GM19397 (cell line): ENCODE results near the gene SLC44A2.

Source experiments
- ATAC-seq: cut with Tn5 transposase; IDR thresholded peaks from one replicate; pipeline ENCODE4 v1.9.1; 2021; ENCODE audit warnings: mild to moderate bottlenecking, moderate library complexity; ENCODE audit not compliant: unreplicated experiment

SLC44A2 gene

DNA sequence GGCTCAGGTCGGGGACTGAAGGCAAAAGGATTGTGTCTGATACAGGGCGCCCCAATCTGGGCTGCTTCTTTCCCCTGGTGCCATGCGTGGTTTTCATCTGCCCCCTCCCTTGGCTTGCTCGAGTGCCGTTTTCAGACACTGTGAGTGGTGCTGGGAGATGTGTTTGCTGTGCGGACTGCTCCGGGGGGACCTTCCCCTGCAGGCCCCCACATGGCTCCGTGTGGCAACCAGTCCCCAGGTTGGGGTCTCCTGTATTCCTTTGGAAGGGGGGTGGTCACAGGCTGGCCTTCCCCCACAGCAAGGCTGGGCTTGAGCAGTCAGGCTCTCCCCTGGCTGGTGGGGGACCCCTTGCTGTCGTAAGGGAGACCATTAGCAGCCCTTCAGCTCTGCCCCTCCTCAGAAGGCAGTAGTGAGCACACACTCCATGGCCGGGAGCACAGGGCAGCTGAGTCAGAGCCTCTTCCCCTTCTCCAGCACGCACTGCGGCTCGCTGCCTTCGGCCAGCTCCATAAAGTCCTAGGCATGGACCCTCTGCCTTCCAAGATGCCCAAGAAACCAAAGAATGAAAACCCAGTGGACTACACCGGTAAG is 55.3 kb downstream of the SLC44A2 start:
- ATAC-seq: no peak

DNA sequence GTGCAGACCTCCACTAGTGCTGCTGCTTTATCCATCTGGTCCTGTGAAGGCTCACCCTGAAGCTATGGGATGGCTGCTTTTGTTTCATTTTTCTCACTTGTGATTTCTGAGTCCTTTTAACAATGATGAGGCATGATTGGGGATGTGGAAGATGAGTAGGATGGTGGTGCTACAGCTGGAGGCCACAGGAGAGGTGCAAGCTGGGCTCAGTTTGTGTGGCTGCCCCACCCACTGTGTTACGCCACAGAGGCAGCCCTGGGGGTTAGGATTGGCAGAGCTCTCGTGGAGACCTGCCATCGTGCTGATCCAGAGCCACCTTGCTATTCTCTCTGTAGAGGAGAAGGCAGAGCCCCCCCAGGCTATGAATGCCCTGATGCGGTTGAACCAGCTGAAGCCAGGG is 56.3 kb downstream of the SLC44A2 start:
- no peak for ATAC-seq

DNA sequence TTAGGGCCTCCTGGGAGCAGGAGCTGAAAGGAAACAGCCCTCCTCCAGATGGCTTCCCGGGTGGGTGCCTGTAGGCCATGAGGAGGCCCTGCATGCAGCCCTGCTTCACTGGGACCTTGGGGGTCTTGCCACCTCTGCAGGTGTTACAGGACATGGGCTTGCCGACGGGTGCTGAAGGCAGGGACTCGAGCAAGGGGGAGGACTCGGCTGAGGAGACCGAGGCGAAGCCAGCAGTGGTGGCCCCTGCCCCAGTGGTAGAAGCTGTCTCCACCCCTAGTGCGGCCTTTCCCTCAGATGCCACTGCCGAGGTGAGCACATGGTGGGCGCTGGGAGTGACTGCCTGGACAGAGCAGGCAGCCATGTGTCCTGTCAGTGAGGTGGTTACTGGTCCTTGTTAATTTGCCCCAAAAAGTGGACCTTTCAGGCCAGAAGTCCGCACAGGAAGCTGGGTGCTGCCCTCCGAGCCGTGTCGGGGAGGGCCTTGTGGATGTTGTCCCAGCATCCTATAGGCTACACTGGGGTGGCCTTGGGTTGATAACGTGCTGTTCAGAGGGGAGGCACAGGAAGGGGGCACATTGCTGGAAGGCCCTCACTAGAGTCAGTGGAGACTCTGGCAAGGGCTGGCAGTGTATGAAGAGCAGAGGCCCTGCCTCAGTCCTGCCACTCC is 57.2 kb downstream of the SLC44A2 start:
- ATAC-seq: no peak

DNA sequence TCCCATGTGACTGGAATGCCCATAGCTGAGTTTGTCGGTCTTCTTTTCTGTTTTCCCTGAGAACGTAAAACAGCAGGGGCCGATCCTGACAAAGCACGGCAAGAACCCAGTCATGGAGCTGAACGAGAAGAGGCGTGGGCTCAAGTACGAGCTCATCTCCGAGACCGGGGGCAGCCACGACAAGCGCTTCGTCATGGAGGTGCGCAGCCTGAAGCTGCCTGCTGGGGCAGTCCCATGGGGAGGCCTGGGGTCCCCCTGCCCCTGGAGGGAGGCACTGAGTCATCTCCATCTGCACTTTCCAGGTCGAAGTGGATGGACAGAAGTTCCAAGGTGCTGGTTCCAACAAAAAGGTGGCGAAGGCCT is 57.7 kb downstream of the SLC44A2 start:
- no peak for ATAC-seq

DNA sequence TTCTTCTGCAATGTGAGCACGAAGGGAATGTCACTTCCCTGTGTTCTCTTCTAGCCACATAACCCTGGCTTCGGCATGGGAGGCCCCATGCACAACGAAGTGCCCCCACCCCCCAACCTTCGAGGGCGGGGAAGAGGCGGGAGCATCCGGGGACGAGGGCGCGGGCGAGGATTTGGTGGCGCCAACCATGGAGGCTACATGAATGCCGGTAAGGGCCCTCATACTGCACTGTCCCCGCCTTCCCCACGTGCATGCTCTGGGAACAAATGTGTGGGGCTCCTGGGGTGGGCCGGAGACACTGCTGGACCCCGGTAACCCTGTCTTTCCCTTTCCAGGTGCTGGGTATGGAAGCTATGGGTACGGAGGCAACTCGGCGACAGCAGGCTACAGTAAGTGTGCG is 58.2 kb downstream of the SLC44A2 start:
- ATAC-seq: no peak

DNA sequence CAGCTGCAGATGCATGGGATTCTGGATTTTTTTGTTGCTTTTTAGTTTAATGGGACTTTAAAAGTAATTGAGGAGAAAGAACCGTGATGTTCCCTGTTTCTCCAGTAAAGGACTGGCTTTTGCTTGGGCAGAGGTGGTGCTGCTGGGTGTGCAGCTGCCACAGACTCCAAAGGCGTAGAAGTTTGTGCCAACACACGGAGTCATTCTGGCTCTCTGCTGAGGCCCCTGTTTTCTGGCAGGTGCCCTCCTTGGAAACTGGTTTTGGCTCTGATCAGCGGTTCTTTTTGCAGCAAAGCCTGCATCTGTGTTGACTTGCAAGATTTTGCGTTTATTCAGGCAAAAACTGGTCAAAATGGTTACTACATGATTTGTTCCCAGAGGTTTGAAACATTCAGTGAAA is 59.9 kb downstream of the SLC44A2 start:
- no peak for ATAC-seq

DNA sequence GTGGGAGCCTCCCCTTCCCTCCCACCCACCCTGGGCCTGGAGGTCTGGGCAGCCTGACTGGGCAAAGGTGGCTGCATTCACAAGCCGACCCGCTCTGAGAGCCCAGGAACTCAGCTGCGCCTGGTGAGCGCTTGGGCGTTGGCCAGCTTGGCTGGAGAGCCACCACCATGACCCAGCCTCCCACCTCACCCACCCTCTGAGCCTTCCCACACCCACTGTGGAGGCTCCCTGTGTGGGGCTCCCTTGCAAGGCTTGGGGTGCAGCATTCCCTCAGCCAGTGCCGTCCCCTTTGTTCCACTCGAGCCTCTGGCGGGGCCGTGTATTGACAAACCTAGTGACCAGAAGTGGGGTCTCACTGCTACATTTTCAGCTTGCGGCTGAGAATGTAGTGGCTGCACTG is 60.8 kb downstream of the SLC44A2 start:
- no peak for ATAC-seq

DNA sequence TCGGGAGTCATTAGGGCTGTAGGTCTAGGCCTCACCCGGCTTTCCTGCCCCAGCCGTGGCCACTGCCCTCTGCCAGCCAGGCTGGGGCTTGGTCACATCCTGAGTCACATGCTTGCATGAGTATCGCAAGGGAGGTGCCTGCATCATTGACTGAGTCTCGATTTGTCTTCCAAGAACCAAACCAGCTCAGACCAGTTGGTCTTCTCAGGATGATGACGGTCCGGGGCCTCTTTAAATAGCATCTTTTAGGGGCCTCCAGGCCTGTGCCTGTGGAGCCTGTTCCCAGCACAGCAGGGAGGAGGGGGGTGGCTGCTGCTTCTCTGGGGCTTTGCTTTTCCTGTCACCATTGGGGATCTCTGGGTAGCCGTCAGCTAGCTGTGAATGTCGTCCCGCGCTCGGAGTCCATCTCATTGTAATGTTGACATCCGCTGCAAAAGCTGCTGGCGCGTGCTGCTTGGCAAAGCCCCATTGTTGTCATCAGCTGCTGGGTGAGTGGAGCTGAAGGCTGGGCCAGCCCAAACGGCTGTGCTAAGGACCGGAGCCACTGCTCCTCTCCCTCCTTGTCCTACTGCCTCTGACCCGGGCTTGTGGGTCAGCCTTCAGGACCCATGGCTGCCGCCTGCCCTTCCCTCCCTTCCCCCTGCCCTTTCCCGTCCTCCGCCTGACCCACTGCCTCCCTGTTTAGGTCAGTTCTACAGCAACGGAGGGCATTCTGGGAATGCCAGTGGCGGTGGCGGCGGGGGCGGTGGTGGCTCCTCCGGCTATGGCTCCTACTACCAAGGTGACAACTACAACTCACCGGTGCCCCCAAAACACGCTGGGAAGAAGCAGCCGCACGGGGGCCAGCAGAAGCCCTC is 61.5 kb downstream of the SLC44A2 start:
- ATAC-seq: no peak

DNA sequence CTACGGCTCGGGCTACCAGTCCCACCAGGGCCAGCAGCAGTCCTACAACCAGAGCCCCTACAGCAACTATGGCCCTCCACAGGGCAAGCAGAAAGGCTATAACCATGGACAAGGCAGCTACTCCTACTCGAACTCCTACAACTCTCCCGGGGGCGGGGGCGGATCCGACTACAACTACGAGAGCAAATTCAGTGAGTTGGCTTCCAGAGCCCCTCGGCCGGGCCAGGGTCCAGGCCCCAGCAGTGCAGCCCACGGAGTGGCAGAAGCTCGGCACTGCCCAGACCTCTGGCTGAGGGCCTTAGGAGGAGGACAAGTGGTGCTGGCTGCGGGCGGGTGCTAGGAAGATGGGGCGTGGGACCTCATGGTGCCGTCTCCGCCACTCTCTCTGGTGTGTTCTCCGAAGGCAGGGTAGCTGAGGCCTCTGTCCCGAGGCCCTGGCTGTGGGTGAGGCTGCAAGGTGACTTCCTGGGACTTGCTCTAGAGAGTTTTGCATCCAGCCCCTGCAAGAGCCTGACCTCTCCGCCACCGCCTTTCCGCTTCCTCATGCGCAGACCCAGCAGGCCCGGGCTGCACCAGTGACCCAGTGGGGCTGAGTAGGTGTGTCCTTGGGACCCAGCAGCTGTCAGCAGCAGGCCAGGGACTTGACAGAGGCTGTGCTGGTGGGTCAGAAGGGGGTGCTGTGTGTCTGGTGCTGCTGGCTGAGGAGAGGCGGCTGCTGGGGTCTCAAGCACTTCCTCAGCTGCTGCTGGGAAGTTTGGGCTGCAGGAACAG is 62.4 kb downstream of the SLC44A2 start:
- ATAC-seq: no peak

DNA sequence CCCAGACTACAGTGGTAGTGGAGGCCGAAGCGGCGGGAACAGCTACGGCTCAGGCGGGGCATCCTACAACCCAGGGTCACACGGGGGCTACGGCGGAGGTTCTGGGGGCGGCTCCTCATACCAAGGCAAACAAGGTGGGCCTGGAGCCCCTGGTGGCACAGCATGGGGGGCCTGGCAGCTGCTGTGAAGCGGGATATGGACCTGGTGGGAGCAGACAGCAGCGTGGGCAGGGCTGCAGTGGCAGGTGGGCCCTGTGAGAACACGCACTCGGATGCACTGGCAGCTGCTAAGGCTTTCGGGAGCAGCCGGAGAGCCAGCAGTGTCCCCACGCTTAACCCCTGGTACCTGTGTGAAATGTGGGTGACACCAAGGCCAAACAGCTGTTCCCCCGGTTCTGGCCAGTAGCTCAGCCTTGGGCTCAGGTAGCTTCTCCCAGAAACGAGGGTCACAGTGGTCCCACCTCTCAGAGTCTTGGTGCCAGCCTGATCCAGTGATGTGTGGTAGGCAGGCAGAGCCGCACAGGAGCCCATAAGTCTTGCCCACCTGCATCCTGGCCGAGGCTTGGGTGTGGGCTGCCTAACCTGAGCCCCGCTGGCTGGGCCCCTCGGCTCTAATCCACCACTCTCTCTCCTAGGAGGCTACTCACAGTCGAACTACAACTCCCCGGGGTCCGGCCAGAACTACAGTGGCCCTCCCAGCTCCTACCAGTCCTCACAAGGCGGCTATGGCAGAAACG is 63.4 kb downstream of the SLC44A2 start:
- ATAC-seq: no peak

DNA sequence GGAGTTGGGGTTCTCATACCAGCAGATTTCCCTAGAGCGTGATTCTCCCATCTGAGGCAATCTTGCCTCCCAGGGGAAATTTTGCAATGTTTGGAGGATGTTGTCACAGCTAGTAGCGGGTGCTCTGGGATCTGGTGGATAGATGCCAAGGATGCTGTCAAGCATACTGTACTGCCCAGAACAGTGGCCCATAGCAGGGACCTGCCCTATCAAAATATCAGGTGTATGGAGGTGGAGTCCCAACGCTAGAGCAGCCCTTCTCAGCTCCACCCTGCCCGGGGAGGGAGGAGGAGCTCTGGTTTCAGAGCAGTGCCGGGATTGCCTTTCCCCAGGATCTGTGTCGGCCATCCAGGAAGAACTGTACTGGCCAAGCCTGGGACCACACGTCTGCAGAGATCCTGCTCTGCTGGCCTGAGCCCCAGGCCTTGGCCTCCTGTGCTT is 65.0 kb downstream of the SLC44A2 start:
- no peak for ATAC-seq

DNA sequence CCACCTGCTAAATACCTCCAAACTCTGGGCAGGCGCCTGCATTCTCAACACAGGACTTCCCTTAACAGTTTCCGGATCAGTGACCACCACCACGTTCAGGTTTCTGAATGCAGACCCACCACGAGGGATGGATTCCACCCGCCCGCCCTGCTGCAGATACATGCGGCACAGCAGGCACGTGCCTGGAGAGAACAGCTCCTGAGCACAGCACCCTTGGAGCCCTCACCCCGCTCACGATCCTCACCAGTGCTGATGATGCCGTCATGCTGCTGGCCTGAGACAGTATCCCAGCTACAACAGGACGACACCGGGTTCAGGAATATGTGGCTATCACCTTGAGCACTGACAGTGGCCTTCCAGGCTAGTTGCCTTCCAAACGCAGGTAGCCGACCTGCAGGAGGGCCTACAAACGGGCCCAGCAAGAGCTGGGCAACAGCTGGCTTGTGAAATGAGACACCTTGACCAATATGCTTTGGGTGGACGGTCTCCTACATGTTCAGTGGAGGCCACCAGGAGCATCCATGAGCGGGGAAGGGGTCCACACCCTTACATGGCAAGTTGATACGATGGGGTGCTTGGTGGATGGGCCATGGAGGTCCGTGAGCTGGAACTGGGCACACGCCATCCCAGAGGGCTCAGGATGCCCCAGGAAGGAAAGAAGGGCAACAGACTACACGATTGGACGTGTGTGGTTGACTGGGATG is 66.0 kb downstream of the SLC44A2 start:
- no peak for ATAC-seq

DNA sequence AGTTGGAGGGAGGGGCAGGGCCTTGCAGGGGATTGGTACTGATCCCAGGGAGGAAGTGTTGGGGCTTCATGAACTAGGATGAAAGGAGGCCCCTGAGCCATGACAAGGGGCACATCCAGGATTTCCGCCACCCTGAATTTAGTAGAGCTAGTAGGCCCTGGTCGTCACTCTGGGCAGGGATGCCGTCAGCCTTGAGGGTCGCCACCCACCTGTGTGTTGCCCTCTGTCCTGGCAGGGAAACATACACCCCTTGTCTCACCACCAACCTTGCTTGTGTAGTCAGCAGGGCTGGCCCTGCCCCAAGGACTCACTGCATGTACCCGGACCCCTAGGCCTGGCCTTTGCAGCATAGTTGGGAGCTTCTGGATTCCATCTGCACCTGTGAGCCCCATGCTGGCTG is 66.5 kb downstream of the SLC44A2 start:
- ATAC-seq: no peak

DNA sequence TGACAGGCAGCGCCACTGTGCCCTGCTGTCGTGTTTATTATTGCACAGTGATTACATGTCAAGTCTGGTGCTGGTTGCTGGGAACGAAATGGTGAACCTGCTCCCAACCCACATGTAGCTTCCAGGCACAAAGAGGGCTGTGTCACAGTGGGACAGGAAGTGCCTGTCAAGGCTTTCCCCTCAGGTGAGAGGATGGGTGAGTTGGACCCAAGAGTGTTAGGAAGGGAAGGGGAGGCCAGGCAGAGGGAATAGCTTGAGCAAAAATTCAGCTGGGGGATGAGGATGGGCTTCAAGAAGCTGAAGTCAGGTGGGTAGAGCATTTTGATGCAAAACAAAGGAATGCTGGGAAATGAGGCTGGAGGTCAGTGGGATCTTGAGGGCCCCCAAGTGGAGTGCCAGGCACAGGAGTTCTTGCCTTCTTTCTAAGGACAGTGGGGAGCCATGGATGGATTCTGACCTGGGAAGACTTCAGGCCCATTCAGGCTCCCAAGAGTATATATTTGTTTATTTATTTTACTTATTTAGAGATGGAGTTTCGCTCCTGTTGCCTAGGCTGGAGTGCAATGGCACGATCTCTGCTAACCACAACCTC is 67.4 kb downstream of the SLC44A2 start:
- no peak for ATAC-seq
